Hepatocyte (in vitro differentiated cells): ENCODE measurements around the gene SNX20. TPM values are rescaled to one million over a fixed set of nuclear protein-coding genes. Genes with fewer than 3 reads are reported as not detected.

ENCODE experiments used
- DNase-seq: peaks from one replicate; pipeline ENCODE4 v3.0.0-alpha.2; 2016; ENCODE audit warnings: low spot score
- H2AFZ ChIP-seq: fragments of 200-600 bp; sonication (generic); 2 replicates; pipeline ENCODE4 v1.6.0; 2016; ENCODE audit warnings: antibody characterized with exemption, mild to moderate bottlenecking
- H3K27ac ChIP-seq: fragments of 200-600 bp; sonication (generic); 2 replicates; pipeline ENCODE4 v1.5.1; 2016; ENCODE audit warnings: mild to moderate bottlenecking
- H3K27me3 ChIP-seq: fragments of 200-600 bp; sonication (generic); 2 replicates; pipeline ENCODE4 v1.6.1; 2016
- H3K36me3 ChIP-seq: fragments of 200-600 bp; sonication (generic); replicated peaks from 2 replicates; pipeline ENCODE4 v1.5.1; 2016; ENCODE audit warnings: low read depth; ENCODE audit not compliant: insufficient read depth
- H3K4me1 ChIP-seq: fragments of 200-600 bp; sonication (generic); 2 replicates; pipeline ENCODE4 v1.5.1; 2016; ENCODE audit warnings: mild to moderate bottlenecking, moderate library complexity; ENCODE audit not compliant: insufficient read depth
- H3K4me2 ChIP-seq: fragments of 200-600 bp; sonication (generic); 2 replicates; pipeline ENCODE4 v1.6.0; 2016
- H3K4me3 ChIP-seq: fragments of 200-600 bp; sonication (generic); 2 replicates; pipeline ENCODE4 v1.5.1; 2016; ENCODE audit warnings: mild to moderate bottlenecking
- H3K79me2 ChIP-seq: fragments of 200-600 bp; sonication (generic); 2 replicates; pipeline ENCODE4 v1.6.0; 2017; ENCODE audit warnings: mild to moderate bottlenecking
- H3K9me2 ChIP-seq: fragments of 200-600 bp; sonication (generic); replicated peaks from 2 replicates; pipeline ENCODE4 v1.6.0; 2017; ENCODE audit warnings: mild to moderate bottlenecking; ENCODE audit not compliant: insufficient read depth
- H3K9me3 ChIP-seq: fragments of 200-600 bp; sonication (generic); 2 replicates; pipeline ENCODE4 v1.5.1; 2016; ENCODE audit warnings: low read depth, mild to moderate bottlenecking
- H4K20me1 ChIP-seq: fragments of 200-600 bp; sonication (generic); 2 replicates; pipeline ENCODE4 v1.6.0; 2016; ENCODE audit warnings: mild to moderate bottlenecking; ENCODE audit not compliant: insufficient read depth, poor library complexity, severe bottlenecking
- EZH2 ChIP-seq: fragments of 200-600 bp; sonication (generic); IDR thresholded peaks from 2 replicates; pipeline ENCODE4 v1.6.1; 2016; ENCODE audit warnings: antibody characterized with exemption, mild to moderate bottlenecking, borderline replicate concordance
- EZH2phosphoT487 ChIP-seq: fragments of 200-600 bp; sonication (generic); IDR thresholded peaks from one replicate; pipeline ENCODE4 v1.6.1; 2018; ENCODE audit warnings: antibody characterized with exemption, mild to moderate bottlenecking, low read depth, moderate library complexity; ENCODE audit not compliant: unreplicated experiment, severe bottlenecking
- WGBS: methylation state at CpG from one replicate; pipeline ENCODE4 v1.1.6; 2016; ENCODE audit warnings: low lambda C conversion rate; ENCODE audit errors: missing lambda C conversion rate; 5-methylcytosine and 5-hydroxymethylcytosine counted together
- polyA plus RNA-seq: library from polyadenylated mRNA; unstranded; fragments of >200 nt; fragmentation: Nextera tagmentation; extraction: Ambion mirVana; gene quantifications from 2 replicates; pipeline ENCODE4 v1.2.1, GENCODE V29; 2016
- total RNA-seq: library from RNA; depleted of rRNA; stranded (reverse); fragments of >200 nt; gene quantifications from 2 replicates; pipeline ENCODE4 v1.2.3, GENCODE V29; 2014
- TF ChIP-seq, protein P1 (sequence below): fragments of 200-600 bp; sonication (generic); IDR thresholded peaks from 2 replicates; pipeline ENCODE4 v1.5.1; 2016; ENCODE audit warnings: antibody characterized with exemption, mild to moderate bottlenecking; ENCODE audit not compliant: poor library complexity

The SNX20 gene
- total and polyA plus RNA-seq, 2 experiments from 2014 or later: not detected

DNA sequence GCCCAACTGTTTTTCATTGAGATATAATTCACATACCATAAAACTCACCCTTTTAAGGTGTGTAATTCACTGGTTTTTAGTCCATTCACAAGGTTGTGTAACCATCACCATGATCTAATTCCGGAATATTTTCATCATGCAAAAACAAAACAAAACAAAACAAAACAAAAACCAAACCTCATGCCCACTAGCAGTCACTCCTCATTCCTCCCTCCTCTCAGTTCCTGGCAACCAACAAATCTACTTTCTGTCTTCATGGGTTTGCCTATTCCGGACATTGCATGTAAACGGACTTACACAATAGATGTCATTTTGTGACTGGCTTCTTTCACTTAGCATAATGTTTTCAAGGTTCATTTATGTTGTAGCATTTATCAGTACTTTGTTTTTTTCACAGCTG lies 7.8 kb upstream of the SNX20 start:
- no peak for DNase-seq
- Histone ChIP-seq H3K27me3 (peaks cover 3% of the 10 kb centered on the region), H3K27ac (no peak overlapping the region), H3K4me3 (no peak overlapping the region), H3K9me3 (no peaks in the 10 kb centered on the region), H4K20me1 (no peaks in the 10 kb centered on the region), H3K4me2 (no peak overlapping the region), H3K79me2 (no peaks in the 10 kb centered on the region), H3K36me3 (no peaks in the 10 kb centered on the region), H2AFZ (no peak overlapping the region), H3K4me1 (no peaks in the 10 kb centered on the region), H3K9me2 (no peaks in the 10 kb centered on the region)
- TF ChIP-seq, protein P1, sequence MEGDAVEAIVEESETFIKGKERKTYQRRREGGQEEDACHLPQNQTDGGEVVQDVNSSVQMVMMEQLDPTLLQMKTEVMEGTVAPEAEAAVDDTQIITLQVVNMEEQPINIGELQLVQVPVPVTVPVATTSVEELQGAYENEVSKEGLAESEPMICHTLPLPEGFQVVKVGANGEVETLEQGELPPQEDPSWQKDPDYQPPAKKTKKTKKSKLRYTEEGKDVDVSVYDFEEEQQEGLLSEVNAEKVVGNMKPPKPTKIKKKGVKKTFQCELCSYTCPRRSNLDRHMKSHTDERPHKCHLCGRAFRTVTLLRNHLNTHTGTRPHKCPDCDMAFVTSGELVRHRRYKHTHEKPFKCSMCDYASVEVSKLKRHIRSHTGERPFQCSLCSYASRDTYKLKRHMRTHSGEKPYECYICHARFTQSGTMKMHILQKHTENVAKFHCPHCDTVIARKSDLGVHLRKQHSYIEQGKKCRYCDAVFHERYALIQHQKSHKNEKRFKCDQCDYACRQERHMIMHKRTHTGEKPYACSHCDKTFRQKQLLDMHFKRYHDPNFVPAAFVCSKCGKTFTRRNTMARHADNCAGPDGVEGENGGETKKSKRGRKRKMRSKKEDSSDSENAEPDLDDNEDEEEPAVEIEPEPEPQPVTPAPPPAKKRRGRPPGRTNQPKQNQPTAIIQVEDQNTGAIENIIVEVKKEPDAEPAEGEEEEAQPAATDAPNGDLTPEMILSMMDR: no peak
- no peak for TF ChIP-seq EZH2phosphoT487
- no peak for TF ChIP-seq EZH2
- 93% methylated on average over 3 of the region's 3 CpGs for WGBS

DNA sequence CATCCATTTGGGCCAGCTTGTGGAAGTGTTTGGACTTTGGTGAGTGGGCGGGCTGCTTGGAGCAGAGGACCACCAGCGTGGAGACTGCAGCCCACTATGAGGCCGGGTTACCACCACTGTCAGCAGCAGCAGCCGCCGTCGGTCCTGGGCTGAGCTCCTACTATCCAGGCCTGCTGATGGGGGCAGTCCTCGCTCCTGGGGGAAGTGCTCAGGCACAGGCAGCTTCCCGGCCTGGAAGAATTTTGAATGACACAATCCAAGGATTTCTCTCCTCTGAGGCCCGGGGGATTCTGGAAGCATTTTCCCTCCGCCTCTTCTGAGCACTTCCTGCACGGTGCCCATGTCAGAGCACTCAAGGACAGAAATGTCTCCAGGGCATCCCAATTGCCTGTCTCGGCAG lies 7.0 kb upstream of the SNX20 start:
- H3K9me2 ChIP-seq: no peaks in the 10 kb centered on the region
- no peaks in the 10 kb centered on the region for H3K36me3 ChIP-seq
- WGBS: 53% methylated on average over 12 of the region's 12 CpGs
- no peaks in the 10 kb centered on the region for H4K20me1 ChIP-seq
- no peaks in the 10 kb centered on the region for H3K4me1 ChIP-seq
- no peaks in the 10 kb centered on the region for H3K9me3 ChIP-seq
- no peak for DNase-seq
- H3K4me3 ChIP-seq: no peak overlapping the region
- TF ChIP-seq EZH2: no peak
- TF ChIP-seq, protein P1: no peak
- TF ChIP-seq EZH2phosphoT487: no peak
- no peak overlapping the region for H2AFZ ChIP-seq
- H3K79me2 ChIP-seq: no peaks in the 10 kb centered on the region
- H3K4me2 ChIP-seq: no peak overlapping the region
- no peaks in the 10 kb centered on the region for H3K27me3 ChIP-seq
- no peak overlapping the region for H3K27ac ChIP-seq

DNA sequence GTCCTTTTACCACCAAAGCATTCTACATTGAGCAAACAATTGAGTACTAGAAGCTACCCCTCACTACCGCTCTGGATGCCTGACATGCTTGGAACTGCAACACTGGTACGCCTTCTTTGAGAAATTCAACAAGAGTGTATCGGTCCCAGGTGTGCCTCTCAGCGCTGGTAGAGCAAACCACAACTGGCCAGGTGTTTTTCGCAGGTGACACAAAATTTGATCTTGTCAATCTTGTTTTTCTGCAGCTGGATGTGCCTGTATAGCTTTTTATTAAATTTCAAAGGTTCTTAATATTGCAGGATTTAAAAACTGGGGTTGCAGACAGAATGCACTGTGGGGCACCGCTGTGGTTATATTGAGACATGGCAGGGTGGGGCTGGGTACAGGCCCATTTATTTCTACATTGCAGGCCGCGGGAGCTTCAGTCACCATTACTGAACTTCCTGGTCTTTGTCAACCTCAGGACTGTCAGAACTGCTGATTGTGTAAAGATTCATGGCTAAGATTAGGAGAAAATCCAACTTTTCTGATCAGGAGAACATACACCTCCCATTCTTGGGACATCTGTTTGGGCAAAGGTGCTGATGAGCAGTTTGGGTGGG lies 4.5 kb upstream of the SNX20 start:
- Histone ChIP-seq H2AFZ (no peak overlapping the region), H3K27ac (no peak overlapping the region), H3K36me3 (no peaks in the 10 kb centered on the region), H3K9me2 (no peaks in the 10 kb centered on the region), H3K27me3 (no peaks in the 10 kb centered on the region), H4K20me1 (no peaks in the 10 kb centered on the region), H3K4me2 (no peak overlapping the region), H3K4me1 (no peaks in the 10 kb centered on the region), H3K79me2 (no peaks in the 10 kb centered on the region), H3K4me3 (no peak overlapping the region), H3K9me3 (no peaks in the 10 kb centered on the region)
- WGBS: 80% methylated on average over 8 of the region's 8 CpGs
- no peak for DNase-seq
- no peak for TF ChIP-seq EZH2
- no peak for TF ChIP-seq EZH2phosphoT487
- TF ChIP-seq, protein P1: no peak
